ENCODE results near the gene BCR.

- TF ChIP-seq EZH2phosphoT487 (IDR thresholded peaks at IDR 0.05; ENCODE audit: low read depth, severe bottlenecking, unreplicated experiment) (no peak), EZH2 (IDR thresholded peaks at IDR 0.05; ENCODE audit: borderline replicate concordance) (no peak)
These were observed 92.5 kb downstream of the BCR start for GRCh38 chr22:23272834-23273233.

All from hepatocyte (in vitro differentiated cells).